Motor neuron (in vitro differentiated cells): ENCODE data around the gene SMAD4. TPM values are rescaled to one million over a fixed set of nuclear protein-coding genes. Genes with fewer than 3 reads are reported as not detected.

Experiments used
- ATAC-seq, 8 experiments: fragments of 200-7000 bp; cut with Tn5 transposase; replicated peaks in 6 of 8; 2 replicates each; pipeline ENCODE4 v1.8.0; 2021; ENCODE audit warnings: mild to moderate bottlenecking in 8 of 8, moderate library complexity in 8 of 8
- H3K27ac ChIP-seq, 2 donors: fragments of 250-450 bp; sonication (Bioruptor Pico); 2 replicates each; pipeline ENCODE4 v1.9.0; 2021; ENCODE audit warnings: antibody characterized with exemption in 2 of 2, mild to moderate bottlenecking in 2 of 2, moderate library complexity in 1 of 2
- H3K4me1 ChIP-seq, 2 donors: fragments of 250-450 bp; sonication (Bioruptor Pico); replicated peaks in 1 of 2; 2 replicates each; pipeline ENCODE4 v1.6.1; 2021; ENCODE audit warnings: antibody characterized with exemption in 2 of 2, mild to moderate bottlenecking in 2 of 2, moderate library complexity in 1 of 2
- H3K4me3 ChIP-seq, 5 donors: fragments of 250-450 bp; sonication (Bioruptor Pico); 2 replicates each; pipeline ENCODE4 v1.9.0; 2021; ENCODE audit warnings: antibody characterized with exemption in 5 of 5, mild to moderate bottlenecking in 5 of 5, moderate library complexity in 4 of 5
- WGBS, 10 experiments: fragments of 450-650 bp; shearing (Covaris generic); methylation state at CpG; one replicate each; pipeline ENCODE4 v1.0.0; 2022; 5-methylcytosine and 5-hydroxymethylcytosine counted together
- in situ Hi-C, 9 experiments: fragments of 400-800 bp; cut with MboI; loops; one replicate each; pipeline ENCODE4 v1.15.0; 2021; ENCODE audit warnings: low sequenced_read_pairs in 9 of 9, low pct_unique_long_range_greater_than_20kb in 2 of 9; ENCODE audit not compliant: unreplicated experiment in 9 of 9
- total RNA-seq, 8 experiments: library from RNA; unstranded; fragments of 300-600 nt; gene quantifications; 2 replicates each; pipeline versions ENCODE4 v1.2.3 to v1.2.4, GENCODE V29; 2022

SMAD4 gene
- total RNA-seq, 8 experiments from 2014 or later, result 29.6 to 72.7 (median 50.5) TPM

DNA sequence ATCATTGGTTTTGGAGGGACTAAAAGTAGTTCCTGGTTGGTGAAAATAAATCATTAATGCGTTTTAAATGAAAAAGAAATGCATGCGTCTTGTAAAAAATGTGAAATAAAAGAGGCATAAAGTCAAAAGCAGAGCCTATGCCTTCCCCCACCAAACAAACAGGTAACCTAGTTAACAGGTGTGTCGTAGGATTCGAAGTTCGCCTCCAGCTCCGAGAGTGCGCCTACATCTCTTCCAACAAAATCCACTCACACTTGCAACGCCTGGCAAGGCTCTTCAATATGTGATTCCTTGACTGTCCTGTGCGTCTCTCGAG is 677 bp upstream of the SMAD4 start:
- peak overlapping the region; percentile 96 to 99 for H3K27ac ChIP-seq
- in situ Hi-C loops, result loop anchor here in 3 of 9 experiments (25.0 kb wide), 2 partner anchors 192 to 217 kb away; partner anchors contain the start of gene MRO (in 1 of the 3)
- H3K4me3 ChIP-seq, result peak overlapping the region; percentile 71 to 97 (median 91)
- ATAC-seq, result no peak
- H3K4me1 ChIP-seq, result peaks cover 14 to 16% of the 10 kb centered on the region in 2 donors
- WGBS, 10 experiments, result 0 to 91% (median 10%) methylated on average over 1 to 10 of the region's 10 CpGs; no CpG with 5 or more reads in 1 of the 10 experiments

DNA sequence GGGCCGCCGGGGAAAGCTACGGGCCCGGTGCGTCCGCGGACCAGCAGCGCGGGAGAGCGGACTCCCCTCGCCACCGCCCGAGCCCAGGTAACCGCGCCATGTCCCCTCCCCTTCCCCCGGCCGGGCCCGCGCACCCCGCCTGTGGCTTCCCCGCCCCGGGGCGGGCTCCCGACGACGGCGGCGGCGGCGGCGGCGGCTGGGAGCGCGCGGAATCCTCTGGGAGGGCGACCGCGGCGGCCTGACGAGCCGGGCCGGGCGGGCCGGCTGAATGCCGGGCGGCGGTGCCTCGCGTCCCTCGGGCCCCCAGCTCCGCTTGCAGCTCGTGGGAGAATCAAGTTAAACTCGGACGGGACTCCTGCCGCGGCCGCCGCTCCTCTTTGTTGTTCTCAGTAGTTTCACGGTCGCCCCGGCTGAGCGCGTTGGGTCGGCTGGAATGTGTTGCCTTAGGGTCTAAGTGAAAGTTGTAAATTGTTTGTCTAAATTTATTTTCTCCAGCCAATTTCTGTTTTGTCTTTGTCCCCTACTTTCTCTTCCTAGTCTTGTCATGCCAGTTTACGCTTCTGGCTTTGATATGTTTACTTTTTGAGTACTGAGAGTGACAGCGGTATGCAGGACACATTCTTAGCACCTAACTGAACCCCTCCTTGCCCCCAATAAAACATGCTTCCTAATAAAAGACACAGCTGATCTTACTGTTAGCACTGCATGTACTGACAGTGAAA is 685 bp downstream of the SMAD4 start:
- WGBS, 10 experiments, result 0 to 6% (median 0%) methylated on average over 1 to 10 of the region's 66 CpGs; no CpG with 5 or more reads in 2 of the 10 experiments
- in situ Hi-C loops, result loop anchor here in 3 of 9 experiments (25.0 kb wide), 2 partner anchors 193 to 218 kb away; partner anchors contain the start of gene MRO (in 1 of the 3)
- Histone ChIP-seq H3K27ac (peak overlapping the region; percentile 96 to 99), H3K4me3 (peak overlapping the region; percentile 71 to 97 (median 91)), H3K4me1 (peaks cover 14 to 16% of the 10 kb centered on the region in 2 donors)
- ATAC-seq, result peak; percentile 61 to 73 (median 64)

DNA sequence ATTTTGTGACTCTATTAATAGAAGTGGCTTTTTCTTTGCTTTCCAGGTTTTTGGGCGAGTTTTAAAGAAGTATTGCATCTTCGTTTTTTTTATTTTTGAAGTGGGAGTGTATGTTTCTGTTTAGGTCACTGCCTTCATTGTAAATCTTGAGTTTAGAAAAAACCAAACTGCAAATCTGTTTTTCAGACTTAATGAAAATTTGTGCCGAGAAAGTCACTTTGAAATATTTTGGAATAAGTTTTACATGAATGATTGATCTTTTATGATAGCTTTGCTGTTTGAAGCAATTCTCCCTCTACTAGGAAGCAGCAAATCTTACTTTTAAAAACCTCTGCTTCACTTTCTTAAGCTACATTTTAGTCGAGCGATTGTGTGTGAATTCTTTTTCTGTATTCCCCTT is 2.2 kb downstream of the SMAD4 start:
- in situ Hi-C loops, result loop anchor here in 3 of 9 experiments (25.0 kb wide), 2 partner anchors 195 to 220 kb away; partner anchors contain the start of gene MRO (in 1 of the 3)
- Histone ChIP-seq H3K27ac (no peak overlapping the region), H3K4me3 (peak overlapping the region; percentile 71 to 97 (median 91)), H3K4me1 (peaks cover 14 to 16% of the 10 kb centered on the region in 2 donors)
- no peak for ATAC-seq
- WGBS, 10 experiments, result 0 to 14% (median 7%) methylated on average over 2 to 5 of the region's 5 CpGs

DNA sequence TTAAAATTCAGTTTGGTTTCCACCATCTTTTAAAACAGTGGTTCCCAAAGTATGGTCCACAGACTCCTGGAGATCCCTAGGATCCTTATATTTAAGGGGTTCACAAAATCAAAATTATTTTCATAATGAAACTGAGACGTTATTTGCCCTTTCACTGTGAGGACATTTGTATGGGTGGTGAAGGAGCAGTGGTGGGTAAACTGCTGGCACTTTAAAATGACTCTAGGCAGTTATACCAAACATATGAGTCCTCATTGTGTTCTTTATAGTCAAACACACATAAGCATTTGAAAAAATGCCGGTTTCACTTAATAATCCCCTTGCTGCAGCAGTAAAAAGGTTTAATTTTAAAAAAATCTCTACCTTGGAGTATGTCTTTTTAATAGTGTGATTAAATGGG is 7.2 kb downstream of the SMAD4 start:
- ATAC-seq, result no peak
- no peak overlapping the region for H3K4me3 ChIP-seq
- in situ Hi-C loops, result loop anchor here in 3 of 9 experiments (25.0 kb wide), 2 partner anchors 200 to 225 kb away; partner anchors contain the start of gene MRO (in 1 of the 3)
- peaks cover 4 to 5% of the 10 kb centered on the region in 2 donors for H3K4me1 ChIP-seq
- H3K27ac ChIP-seq, result no peak overlapping the region
- 41 to 100% (median 83%) methylated on average over 1 to 2 of the region's 2 CpGs; no CpG with 5 or more reads in 2 of the 10 experiments for WGBS, 10 experiments

DNA sequence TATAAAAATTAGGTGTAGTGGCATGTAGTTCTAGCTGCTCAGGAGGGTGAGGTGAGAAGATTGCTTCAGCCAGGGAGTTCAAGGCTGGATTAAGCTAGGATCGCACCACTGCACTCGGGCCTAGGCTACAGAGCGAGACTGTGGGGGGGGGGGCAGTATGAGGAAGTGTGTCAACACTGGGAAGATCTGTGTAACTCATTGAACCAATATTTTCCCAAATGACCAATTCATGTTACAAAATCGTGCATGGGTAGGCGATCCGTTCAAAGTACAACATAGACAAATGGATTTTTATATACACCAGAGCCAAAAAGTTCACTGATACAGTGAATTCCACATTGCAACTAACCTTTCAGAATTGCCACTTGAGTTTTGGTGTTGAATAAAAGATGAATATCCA is 8.1 kb downstream of the SMAD4 start:
- Histone ChIP-seq H3K4me3 (no peak overlapping the region), H3K27ac (no peak overlapping the region), H3K4me1 (peaks cover 0 to 3% of the 10 kb centered on the region in 2 donors)
- WGBS, 10 experiments, result 38 to 100% (median 93%) methylated on average over 1 to 6 of the region's 6 CpGs; no CpG with 5 or more reads in 2 of the 10 experiments
- ATAC-seq, result no peak
- in situ Hi-C loops, result loop anchor here in 3 of 9 experiments (25.0 kb wide), 2 partner anchors 201 to 226 kb away; partner anchors contain the start of gene MRO (in 1 of the 3)

DNA sequence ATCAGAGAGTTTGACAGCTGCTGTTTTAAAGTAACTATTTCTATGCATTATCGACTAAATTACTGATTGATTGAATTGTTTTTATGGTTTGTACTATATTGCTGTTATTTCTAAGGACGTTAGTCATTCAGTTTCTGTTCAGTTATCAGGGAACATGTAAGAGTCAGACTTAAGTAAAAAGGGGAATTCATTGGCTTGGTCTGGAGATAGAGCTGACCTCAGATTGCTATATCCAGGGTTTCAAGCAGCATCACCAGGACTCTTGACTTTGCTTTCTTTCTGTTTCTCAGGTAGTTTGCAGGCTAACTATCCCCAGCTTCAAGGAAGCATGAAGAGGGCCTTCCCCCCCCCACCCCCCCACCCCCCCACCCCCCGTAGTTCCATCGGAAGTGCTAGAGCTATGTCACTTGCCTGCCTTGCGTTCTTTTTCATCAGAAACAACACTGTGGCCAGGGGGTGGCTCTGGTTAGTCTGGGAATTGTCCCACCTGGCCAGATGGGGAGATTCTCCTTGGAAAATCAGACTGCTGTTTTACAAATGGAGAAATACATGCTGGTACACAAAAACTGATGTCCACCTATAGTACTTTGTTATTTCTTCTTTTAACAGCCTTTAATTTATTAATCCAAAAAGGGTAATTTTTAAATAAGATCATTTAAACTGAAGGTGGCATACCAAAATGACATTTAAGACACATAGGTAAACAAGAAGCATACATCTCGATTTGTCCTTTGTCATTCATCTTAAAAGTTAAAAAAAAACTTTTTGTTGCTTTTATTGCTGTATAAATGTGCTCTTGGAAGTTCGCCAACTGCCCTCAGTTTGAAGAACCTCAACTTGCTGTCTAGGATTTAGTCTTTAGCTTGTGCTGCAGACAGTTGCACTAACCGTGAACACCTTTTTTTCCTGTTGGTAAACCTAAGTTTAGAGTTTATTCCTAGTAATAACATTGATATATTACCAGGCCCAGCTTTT is 9.4 kb downstream of the SMAD4 start:
- in situ Hi-C loops, result loop anchor here in 4 of 9 experiments (10.0 to 25.0 kb wide), 3 partner anchors 202 to 227 kb away; partner anchors contain the start of gene MRO (in 2 of the 4)
- H3K4me3 ChIP-seq, result no peak overlapping the region
- H3K4me1 ChIP-seq, result no peaks in the 10 kb centered on the region
- WGBS, 10 experiments, result 60 to 100% (median 89%) methylated on average over 1 to 6 of the region's 8 CpGs; no CpG with 5 or more reads in 1 of the 10 experiments
- no peak overlapping the region for H3K27ac ChIP-seq
- ATAC-seq, result no peak

DNA sequence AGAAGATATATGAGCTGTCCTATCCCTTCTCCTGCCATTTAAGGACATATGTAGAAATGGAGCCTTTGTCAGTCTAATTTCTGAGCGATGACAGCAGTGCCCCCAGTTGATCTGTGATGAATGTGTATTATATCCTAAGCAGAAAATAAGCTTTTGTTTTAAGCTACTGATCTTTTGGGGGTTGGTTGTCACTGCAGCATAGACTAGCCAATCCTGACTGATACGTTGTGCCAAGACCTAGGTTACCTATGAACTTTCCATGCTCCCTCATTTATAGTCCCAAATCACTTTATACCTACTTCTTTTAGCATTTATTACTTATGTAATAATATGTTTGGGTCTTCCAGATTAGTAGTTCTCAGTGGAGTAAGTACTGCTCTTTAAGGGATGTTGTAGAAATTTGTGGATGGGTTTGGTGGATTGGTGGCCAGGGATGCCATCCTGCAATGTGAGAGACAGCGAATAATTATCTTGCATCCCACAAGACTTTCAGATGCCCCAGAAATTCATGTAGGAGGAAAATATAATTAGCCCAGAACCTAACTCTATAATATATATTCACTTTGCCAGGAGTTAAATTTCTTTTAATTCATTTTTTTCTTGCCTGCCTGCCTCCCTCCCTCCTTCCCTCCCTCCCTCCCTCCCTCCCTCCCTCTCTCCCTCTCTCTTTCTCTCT is 11.8 kb downstream of the SMAD4 start:
- ATAC-seq, result no peak
- WGBS, 10 experiments, result 80 to 100% (median 100%) methylated on average over 1 to 3 of the region's 3 CpGs; no CpG with 5 or more reads in 2 of the 10 experiments
- peaks cover 8 to 13% of the 10 kb centered on the region in 2 donors for H3K4me1 ChIP-seq
- in situ Hi-C loops, result loop anchor here in 4 of 9 experiments (10.0 to 25.0 kb wide), 3 partner anchors 205 to 230 kb away; partner anchors contain the start of gene MRO (in 2 of the 4)
- no peak overlapping the region for H3K4me3 ChIP-seq
- H3K27ac ChIP-seq, result no peak overlapping the region

DNA sequence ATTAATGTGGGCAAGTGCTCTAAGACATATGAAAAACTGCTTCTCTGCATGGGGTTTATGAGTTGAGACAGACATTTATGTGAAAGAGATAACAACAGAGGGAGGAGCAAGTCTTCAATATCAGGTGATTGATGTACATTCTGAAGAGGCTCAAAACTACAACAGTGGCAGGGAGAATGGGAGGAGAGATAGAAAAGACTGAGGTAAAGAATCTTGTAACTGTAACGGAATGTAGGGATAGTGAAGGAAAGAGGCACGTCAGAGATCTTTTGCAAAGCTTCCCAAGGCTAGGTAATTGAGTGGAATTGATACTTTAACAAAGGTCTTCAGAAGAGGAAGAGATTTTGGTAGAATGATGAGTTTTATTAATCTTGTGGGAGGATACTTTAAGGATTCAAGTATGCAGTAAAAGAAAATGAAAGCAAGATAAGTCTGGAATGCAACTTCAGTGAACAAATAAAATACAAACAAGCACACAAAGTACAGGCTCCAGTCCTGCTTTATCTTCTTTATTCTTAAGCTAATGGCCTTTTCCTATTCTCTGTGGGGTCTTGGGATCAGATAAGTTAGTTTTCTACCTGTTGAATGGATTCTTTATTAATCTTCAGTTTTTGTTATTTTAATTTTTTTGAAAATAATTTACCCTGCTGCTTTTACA is 15.0 kb downstream of the SMAD4 start:
- WGBS, 10 experiments, result 0 to 94% (median 20%) methylated on average over 1 to 2 of the region's 2 CpGs; no CpG with 5 or more reads in 2 of the 10 experiments
- H3K4me1 ChIP-seq, result peaks cover 8 to 13% of the 10 kb centered on the region in 2 donors
- peak in 7 of 8 experiments; percentile 36 to 55 (median 49) for ATAC-seq
- in situ Hi-C loops, result loop anchor here in 4 of 9 experiments (10.0 to 25.0 kb wide), 3 partner anchors 208 to 233 kb away; partner anchors contain the start of gene MRO (in 2 of the 4)
- no peak overlapping the region for H3K27ac ChIP-seq
- no peak overlapping the region for H3K4me3 ChIP-seq

DNA sequence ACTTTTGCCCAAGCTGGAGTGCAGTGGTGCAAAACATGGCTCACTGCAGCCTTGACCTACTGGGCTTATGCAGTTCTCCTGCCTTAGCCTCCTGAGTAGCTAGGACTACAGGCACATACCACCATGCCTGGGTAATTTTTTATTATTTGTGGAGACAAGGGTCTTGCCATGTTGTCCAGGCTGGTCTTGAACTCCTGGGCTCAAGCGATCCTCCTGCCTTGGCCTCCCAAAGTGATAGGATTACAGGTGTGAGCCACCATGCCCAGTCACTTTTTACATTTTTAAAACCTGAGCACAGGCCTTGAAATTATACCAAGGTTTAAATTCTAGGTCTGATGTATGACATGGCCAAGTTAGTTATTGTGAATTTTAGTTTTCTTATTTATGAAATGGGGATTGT is 18.2 kb downstream of the SMAD4 start:
- Histone ChIP-seq H3K4me3 (no peak overlapping the region), H3K27ac (no peak overlapping the region), H3K4me1 (peaks cover 8 to 13% of the 10 kb centered on the region in 2 donors)
- in situ Hi-C loops, result loop anchor here in 4 of 9 experiments (10.0 to 25.0 kb wide), 3 partner anchors 211 to 236 kb away; partner anchors contain the start of gene MRO (in 2 of the 4)
- ATAC-seq, result no peak
- WGBS, 10 experiments, result 83 to 100% (median 100%) methylated on average over 1 of the region's 1 CpG; no CpG with 5 or more reads in 2 of the 10 experiments

DNA sequence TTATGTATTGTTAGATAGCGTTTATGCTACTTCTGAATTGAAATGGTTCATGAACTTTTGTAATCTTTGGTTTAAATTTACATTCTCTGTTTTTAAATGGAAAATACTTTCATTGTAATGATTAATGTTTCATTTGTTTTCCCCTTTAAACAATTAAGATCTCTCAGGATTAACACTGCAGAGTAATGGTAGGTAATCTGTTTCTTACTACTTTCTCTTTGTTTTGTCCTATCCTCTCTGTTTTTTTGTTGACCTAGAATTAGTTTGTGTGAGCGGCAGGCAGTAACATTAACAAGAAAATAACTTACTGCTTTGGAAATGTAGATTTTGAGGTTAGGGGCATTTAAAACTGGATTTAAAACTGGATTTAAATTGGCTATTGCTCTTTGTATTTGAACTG is 19.1 kb downstream of the SMAD4 start:
- no peak for ATAC-seq
- peaks cover 8 to 13% of the 10 kb centered on the region in 2 donors for H3K4me1 ChIP-seq
- 80 to 100% (median 92%) methylated on average over 2 of the region's 2 CpGs; no CpG with 5 or more reads in 1 of the 10 experiments for WGBS, 10 experiments
- in situ Hi-C loops, result loop anchor here in 4 of 9 experiments (10.0 to 25.0 kb wide), 3 partner anchors 212 to 237 kb away; partner anchors contain the start of gene MRO (in 2 of the 4)
- no peak overlapping the region for H3K27ac ChIP-seq
- H3K4me3 ChIP-seq, result no peak overlapping the region

DNA sequence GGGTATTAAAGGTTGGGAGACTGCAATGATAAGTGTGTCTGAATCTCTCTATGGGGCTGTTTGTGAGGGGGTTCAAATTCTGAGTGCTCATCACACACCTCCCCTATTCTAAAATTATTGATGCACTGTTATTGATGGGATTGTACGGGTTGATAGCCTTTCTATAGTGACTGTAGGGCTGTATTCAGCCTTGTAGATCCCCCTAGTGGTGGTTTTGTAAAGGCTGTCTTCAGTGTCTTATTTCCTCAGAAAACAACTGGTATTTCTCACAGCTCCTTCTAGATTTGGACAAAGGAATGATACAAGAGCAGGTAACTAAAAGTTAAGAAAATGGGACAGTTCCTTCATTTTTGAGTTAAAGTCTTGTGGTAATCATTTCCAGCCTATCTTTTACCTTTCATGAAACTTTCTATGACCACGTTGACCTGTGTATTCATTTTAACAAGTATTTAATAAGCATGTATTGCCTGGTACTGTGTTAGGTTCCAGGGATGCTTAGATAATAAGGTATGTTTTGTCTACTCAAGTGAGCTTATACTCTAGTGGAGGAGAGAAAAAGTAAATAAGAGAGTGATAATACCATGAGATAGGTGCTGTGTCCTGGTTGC is 21.2 kb downstream of the SMAD4 start:
- Histone ChIP-seq H3K4me1 (no peaks in the 10 kb centered on the region), H3K4me3 (no peak overlapping the region), H3K27ac (no peak overlapping the region)
- in situ Hi-C loops, result no loop called here
- 0 to 100% (median 79%) methylated on average over 1 to 2 of the region's 2 CpGs; no CpG with 5 or more reads in 2 of the 10 experiments for WGBS, 10 experiments
- peak in 5 of 8 experiments; percentile 34 to 92 (median 88) for ATAC-seq
